H1 (cell line): ENCODE results near the gene THEM5. TPM values are rescaled to one million over a fixed set of nuclear protein-coding genes. Genes with fewer than 3 reads are reported as not detected.

Source experiments
- PHF8 ChIP-seq: fragments of 200-600 bp; sonication (generic); conservative IDR thresholded peaks from 2 replicates; pipeline ENCODE4 v1.7.1; 2012; ENCODE audit warnings: low read depth, mild to moderate bottlenecking, inconsistent platforms, low read length, moderate library complexity
- POLR2A ChIP-seq, 2 experiments: IDR thresholded peaks; 1 replicate in 1 of 2; 2 replicates in 1 of 2; pipeline ENCODE4 v1.6.1; 2011; ENCODE audit warnings: low read depth in 2 of 2, low read length in 2 of 2, mild to moderate bottlenecking in 2 of 2; ENCODE audit errors: control extremely low read depth in 1 of 2
- polyA plus RNA-seq, 7 experiments: library from polyadenylated mRNA; depleted of rRNA in 3 of 7; stranded (reverse) in 5 of 7; unstranded in 2 of 7; fragments of >200 nt in 5 of 7; fragments of 200-250 nt in 2 of 7; gene quantifications; 1 replicate in 5 of 7; 2 replicates in 1 of 7; 4 replicates in 1 of 7; pipeline versions ENCODE4 v1.2.1 to v1.2.3, GENCODE V29; 2011 to 2013; ENCODE audit warnings: missing spikeins in 2 of 7, mixed read lengths in 2 of 7
- total RNA-seq: library from RNA; stranded (reverse); fragmentation: NEBNext Ultra II Directional; extraction: Animal tissue kit (Norgen Biotek cat#: 25700); gene quantifications from 2 replicates; pipeline ENCODE4 v1.2.1, GENCODE V29; 2021
- TF ChIP-seq, protein P1 (sequence below): IDR thresholded peaks from 2 replicates; pipeline ENCODE4 v1.6.1; 2012; ENCODE audit warnings: low read length, inconsistent platforms

The THEM5 gene
- total and polyA plus RNA-seq, 2 of the 8 experiments (the other 6 are each of a cell fraction or from before 2014, with no cell fraction given) = not detected

GRCh38 chr1:151868486-151868885 lies 15.0 kb upstream of the THEM5 start (continued):
- no peak for TF ChIP-seq PHF8
- TF ChIP-seq POLR2A (IDR thresholded peaks at IDR 0.05; ENCODE audit: control extremely low read depth in 1 of 2, low read depth in 2 of 2, low read length in 2 of 2) = no peak
- TF ChIP-seq, protein P1, sequence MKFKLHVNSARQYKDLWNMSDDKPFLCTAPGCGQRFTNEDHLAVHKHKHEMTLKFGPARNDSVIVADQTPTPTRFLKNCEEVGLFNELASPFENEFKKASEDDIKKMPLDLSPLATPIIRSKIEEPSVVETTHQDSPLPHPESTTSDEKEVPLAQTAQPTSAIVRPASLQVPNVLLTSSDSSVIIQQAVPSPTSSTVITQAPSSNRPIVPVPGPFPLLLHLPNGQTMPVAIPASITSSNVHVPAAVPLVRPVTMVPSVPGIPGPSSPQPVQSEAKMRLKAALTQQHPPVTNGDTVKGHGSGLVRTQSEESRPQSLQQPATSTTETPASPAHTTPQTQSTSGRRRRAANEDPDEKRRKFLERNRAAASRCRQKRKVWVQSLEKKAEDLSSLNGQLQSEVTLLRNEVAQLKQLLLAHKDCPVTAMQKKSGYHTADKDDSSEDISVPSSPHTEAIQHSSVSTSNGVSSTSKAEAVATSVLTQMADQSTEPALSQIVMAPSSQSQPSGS = no peak
- TF ChIP-seq, all 59 proteins: peak for 0
